GM21717 (cell line): ENCODE measurements around the gene MYADM.

ENCODE experiments used
- ATAC-seq: cut with Tn5 transposase; IDR thresholded peaks from one replicate; pipeline ENCODE4 v1.9.1; 2021; ENCODE audit warnings: mild to moderate bottlenecking, moderate library complexity; ENCODE audit not compliant: unreplicated experiment

The MYADM gene

GRCh38 chr19:53909471-53910169 lies 41.9 kb downstream of the MYADM start:
- ATAC-seq, result no peak

- no peak for ATAC-seq
Observed at GRCh38 chr19:53910170-53910518, 42.5 kb downstream of the MYADM start.

DNA sequence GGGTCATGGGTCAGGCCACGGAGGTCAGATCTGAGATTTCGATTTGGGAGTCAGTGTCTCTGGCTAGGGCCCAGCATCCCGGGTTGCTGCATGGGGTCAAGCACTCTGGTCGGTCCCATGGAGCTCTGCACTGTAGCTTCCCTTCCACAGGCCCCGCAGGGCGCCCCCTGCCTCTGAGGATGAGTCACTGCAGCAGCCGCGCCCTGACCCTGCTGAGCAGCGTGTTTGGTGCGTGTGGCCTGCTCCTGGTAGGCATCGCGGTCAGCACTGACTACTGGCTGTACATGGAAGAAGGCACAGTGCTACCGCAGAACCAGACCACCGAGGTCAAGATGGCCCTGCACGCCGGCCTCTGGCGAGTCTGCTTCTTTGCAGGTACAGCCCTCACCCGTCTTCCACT lies 45.0 kb downstream of the MYADM start:
- no peak for ATAC-seq

GRCh38 chr19:53915000-53915399 lies 47.3 kb downstream of the MYADM start:
- ATAC-seq, result no peak

DNA sequence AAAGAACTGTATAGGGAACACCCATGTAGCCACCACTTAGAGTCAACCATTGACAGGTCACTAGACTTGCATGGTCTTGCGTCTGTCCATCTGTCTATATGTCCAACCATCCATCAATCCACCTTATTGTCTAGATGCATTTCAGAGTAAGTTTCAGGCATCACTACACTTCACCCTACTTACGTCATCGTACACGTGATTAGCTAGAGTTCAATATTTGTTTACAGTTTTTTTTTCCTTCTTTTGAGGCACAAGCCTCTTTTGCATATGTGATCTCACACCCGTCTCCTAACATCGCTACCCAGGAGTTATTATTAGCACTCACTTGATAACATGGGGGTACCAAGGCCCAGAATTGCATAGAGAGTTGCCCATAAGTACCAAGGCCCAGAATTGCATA lies 48.3 kb downstream of the MYADM start:
- ATAC-seq, result no peak

GRCh38 chr19:53917356-53917755 lies 49.7 kb downstream of the MYADM start:
- ATAC-seq, result no peak
